GDM1 (cell line): ENCODE results near the gene CRX.
"Not testable (repeated sequence)": the region's sequence is repeated elsewhere in the genome, so short reads cannot be mapped to it uniquely, and the experiment has no call there.

Experiments used
- DNase-seq: peaks from one replicate; lab custom pipeline; 2025; lab: John Stamatoyannopoulos, UW

The CRX gene

DNA sequence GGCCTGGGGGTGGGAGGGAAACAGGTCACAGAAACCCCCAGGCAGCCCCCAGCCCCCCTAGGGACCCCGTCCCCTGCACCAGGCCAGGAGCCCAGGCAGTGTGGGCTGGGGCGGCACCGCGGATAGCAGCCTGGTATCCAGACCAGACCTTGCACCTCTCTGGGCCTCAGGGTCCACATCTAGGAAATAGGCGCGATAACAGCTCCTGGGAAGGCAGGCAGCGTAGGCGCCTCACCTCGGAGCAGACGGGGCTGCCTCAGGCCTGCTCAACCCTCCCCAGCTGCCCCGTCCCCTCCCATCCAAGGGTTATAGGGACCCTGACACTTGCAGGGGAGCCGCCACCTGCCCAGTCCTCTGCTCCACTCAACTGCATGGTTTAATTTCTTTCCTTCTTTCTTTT is 18.1 kb upstream of the CRX start:
- DNase-seq: not testable (repeated sequence)

DNA sequence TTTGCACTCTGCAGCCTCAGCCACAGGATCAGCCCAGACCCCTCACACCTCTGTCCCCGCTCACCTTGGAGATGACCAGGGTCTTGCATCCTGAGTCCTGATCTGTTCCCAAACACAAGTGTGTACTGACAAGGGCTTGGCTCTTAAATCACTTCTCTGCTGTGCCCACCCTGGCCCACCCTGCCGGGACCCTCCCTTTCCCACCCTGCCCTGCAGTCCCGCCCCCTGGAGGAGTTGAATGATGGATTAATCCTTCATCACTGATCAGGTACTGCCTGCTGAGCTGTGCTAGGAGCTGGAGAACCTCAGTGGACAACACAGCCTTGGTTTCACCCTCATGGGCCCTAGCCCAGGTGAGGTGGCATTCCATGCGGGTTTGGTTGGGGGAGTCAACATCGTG is 17.3 kb upstream of the CRX start, which contains the start of gene TPRX1:
Gene TPRX1 (minus strand): TSS at position 101 of the 400 bp plus-strand sequence. CDS start 12 bp downstream, at position 89.
- DNase-seq: not testable (repeated sequence)

DNA sequence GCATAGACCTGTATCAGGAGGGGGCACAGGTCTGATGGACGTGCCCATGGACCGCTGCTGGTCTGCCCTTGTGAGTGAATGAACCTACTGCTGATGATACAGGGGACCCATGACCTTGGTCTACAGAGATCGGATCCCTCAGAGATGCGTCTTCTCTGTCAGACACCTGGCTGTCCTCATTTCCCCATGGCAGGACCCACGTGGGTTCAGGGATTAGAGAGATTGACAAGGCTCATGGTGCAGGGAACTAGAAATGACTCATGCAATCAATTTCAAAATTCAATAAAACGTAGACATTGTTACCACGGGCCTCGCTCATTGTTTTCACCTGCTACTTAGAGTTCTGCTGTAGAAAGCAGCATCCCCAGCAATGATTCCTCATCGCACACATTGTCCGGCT is 16.4 kb upstream of the CRX start:
- no peak for DNase-seq

DNA sequence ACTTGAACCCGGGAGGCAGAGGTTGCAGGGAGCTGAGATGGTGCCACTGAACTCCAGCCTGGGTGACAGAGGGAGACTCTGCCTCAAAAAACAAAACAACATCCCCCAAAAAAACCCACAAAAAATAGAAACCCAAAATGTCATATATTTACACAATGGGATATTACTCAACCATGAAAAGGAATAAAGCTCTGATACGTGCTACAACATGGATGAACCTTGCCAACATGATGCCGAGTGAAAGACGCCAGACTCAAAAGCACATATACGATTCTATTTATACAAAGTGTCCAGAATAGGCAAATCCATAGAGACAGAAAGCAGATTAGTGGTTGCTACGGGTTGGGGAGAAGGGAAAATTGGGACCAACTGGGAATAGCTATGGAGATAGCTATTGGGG is 15.3 kb upstream of the CRX start:
- DNase-seq: no peak

DNA sequence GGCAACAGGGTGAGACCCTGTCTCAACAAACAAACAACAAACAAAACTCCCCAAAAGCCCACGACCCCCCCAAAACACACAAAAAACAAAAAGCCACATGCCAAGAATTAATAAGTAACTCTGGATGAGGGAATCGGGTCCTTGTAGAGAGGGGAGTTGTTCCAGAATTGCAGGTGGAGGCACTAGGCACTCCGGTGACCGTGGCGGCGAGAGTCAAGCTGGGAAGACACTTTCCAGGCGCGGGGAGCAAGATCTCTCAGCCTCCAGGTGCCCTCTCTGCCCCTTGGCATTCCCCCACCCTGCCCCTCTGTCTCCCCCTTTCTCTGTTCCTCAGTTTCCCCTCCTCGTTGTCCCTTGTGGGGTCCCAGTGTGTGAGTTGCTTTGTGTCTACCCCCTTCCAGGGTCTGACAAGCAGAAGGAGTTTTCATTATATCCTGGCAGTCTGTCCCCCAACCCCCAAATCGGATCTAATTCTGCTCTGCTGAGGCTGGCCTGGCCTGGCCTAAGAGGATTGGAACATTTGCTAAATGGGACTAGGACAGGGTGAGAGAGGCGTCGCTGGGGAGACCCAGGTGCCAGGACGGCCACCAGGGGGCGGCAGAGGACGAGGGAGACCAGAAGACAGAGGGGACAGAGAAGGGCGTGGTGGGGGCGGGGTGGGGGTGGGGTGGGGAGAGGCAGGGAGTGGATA is 8.3 kb upstream of the CRX start:
- DNase-seq: peak; percentile 47

DNA sequence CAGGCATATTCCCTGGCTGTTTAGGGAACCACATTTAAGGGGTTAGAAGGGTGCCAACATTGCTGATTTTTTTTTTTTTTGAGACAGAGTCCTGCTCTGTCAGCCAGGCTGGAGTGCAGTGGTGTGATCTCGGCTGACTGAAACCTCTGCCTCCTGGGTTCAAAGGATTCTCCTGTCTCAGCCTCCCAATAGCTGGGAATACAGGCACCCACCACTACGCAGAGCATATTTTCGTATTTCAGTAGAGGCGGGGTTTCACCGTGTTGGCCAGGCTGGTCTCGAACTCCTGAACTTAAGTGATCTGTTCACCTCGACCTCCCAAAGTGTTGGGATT is 7.8 kb upstream of the CRX start:
- DNase-seq: no peak

DNA sequence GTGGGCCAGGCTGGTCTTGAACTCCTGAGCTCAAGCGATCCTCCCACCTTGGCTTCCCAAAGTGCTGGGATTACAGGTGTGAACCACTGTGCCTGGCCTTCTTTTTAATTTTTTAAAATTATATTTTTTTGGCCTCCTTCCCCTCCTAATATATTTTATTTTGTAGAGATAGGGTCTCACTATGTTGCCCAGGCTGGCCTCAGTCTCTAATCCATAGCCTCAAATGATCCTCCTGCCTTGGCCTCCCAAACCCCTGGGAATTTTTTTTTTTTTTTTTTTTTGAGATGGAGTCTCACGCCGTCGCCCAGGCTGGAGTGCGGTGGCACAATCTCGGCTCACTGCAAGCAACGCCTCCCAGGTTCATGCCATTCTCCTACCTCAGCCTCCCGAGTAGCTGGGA is 5.5 kb upstream of the CRX start:
- not testable (repeated sequence) for DNase-seq

DNA sequence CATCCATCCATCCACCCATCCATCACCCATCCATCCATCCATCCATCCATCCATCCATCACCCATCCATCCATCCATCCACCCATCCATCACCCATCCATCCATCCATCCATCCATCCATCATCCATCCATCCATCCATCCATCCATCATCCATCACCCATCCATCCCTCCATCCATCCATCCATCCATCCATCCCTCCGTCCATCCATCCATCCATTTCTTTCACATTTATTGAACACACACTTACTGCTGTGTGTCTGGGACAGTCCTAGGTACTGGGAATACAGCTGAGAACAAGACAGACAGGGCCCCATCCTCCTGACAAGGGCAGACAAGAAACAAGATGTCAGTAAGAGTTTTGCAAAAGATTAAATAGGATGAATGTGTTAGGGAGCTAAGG is 3.5 kb upstream of the CRX start:
- not testable (repeated sequence) for DNase-seq

DNA sequence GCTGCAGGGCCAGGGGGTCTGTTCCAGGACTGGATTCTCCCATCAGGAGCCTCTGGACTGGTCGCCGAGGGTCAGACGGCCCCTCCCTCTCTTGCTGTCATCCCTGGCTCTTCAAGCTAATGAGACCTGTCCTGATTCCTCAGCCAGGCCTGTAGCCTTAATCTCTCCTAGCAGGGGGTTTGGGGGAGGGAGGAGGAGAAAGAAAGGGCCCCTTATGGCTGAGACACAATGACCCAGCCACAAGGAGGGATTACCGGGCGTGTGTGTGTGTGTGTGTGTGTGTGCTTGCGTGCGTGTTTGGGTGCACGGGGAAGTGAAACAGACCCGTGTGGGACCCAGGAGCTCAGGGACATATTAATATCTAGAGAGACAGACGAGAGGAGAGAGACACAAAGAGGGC is 1.9 kb upstream of the CRX start:
- DNase-seq: no peak

DNA sequence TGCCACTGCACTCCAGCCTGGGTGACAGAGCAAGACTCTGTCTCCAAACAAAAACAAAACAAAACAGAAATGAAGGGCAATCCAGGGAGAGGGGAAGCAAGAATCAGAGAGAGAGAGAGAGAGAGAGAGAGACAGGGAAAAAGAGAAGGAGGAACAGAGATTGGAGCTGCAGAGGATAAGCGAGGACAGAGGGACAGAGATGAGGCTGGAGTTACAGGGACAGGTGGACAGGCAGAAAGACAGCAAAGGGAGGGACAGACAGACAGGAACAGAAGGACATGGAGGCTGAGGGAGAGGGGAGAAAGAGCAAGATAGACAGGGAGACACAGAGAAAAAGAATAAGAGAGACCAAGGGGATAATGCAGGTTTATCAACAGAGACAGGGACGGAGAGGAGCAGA is 1.3 kb upstream of the CRX start:
- no peak for DNase-seq

DNA sequence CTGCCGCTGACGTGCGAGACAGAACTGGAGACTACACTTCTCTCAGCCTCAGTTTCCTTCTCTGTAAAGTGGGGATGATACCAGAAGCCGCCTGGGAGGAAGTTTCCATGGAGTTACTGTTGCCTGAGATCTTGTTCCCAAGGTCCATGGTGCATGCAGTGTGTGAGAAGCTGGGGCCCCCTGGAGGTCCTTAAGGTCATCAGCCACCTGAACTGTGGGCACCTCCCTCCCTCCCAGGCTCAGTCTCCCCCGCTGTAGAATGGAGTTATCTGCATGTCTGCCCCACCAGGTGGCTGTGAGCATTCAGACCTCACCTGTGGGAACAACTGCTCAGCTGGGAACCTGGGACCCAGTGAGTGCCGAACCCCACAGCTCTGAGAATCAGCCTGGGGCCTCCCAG is 2.7 kb downstream of the CRX start:
- no peak for DNase-seq

DNA sequence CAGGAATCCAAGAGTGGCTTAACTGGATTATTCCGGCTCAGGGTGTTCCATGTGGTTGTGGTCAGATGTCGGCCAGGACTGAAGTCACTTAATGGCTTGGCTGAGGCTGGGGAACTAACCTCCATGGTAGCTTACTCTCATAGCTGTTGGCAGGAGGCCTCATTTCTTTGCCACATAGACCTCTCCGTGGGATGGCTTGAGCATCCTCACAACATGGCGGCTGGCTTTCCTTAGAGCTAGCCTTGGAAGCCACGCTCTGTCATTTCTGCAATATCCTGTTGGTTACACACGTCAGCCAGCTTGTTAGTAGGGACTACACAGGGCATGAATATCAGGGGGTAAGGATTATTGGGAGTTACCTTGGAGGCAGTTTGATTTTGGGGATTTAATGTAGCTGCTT is 5.1 kb downstream of the CRX start:
- DNase-seq: no peak

DNA sequence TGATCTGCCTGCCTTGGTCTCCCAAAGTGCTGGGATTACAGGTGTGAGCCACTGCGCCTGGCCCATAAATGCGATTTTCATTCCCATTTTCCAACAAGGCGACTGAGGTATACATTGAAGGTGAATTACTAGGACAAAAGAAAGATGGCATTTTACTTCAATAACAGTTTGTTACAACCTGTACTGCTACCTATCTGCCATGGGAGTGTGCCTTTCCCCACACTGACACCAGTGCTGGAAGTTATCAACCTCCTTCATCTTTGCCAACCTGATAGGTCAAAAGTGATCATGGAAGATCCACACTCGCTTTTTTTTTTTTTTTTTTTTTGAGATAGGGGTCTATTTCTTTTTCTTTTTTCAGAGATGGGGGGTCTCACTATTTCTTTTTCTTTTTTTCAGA is 11.0 kb downstream of the CRX start:
- DNase-seq: no peak

DNA sequence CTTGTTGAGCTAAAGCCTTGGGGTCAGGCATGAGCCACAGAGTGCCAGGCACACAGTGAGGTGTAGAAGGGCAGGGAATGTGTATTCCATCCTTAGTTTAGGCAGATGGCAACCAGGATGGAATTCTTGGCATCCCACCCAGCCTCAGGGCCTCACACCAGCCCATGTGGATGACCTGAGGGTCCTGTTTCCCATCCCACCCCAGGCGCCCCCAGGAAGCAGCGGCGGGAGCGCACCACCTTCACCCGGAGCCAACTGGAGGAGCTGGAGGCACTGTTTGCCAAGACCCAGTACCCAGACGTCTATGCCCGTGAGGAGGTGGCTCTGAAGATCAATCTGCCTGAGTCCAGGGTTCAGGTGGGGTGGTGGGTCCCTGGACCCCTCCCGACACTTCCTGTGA is 14.3 kb downstream of the CRX start:
- DNase-seq: no peak

DNA sequence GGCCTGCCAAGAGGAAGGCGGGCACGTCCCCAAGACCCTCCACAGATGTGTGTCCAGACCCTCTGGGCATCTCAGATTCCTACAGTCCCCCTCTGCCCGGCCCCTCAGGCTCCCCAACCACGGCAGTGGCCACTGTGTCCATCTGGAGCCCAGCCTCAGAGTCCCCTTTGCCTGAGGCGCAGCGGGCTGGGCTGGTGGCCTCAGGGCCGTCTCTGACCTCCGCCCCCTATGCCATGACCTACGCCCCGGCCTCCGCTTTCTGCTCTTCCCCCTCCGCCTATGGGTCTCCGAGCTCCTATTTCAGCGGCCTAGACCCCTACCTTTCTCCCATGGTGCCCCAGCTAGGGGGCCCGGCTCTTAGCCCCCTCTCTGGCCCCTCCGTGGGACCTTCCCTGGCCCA is 17.7 kb downstream of the CRX start:
- no peak for DNase-seq

DNA sequence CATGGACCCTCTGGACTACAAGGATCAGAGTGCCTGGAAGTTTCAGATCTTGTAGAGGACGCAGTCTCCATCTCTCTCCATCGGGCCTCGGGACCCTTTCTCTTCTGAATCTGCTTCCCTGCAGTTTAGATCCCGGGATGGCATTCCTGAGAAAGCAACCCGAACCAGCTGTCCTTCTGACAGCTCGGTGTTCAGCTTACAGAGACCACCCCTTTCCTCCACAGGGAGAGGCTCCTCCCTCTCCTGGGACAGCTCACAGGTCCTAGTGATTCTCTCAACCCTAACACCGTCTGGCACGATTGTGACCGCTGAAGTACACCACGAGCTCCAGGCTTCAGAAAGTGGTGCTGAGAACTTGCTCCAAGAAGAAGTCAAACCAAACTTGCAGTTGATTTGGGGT is 18.2 kb downstream of the CRX start:
- DNase-seq: no peak

DNA sequence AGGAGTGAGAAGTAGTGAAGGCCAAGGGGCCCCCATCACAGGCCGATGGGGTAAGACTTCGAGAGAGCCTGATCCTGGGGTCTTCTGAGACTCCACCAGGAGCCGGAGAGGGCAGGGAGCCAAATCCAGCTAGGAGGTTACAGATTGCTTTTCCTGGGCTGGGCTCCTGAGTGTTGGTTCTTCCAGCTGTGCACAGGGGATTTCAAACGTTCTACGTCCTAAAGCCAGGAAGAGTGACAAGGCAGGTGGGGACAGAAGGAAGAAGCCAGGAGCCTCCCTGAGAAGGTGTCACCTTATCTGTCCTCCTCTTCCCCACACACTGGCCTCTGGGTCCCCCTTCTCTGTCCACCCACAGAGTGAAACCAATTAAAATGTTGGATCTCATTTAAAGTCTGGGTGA is 21.2 kb downstream of the CRX start:
- no peak for DNase-seq

DNA sequence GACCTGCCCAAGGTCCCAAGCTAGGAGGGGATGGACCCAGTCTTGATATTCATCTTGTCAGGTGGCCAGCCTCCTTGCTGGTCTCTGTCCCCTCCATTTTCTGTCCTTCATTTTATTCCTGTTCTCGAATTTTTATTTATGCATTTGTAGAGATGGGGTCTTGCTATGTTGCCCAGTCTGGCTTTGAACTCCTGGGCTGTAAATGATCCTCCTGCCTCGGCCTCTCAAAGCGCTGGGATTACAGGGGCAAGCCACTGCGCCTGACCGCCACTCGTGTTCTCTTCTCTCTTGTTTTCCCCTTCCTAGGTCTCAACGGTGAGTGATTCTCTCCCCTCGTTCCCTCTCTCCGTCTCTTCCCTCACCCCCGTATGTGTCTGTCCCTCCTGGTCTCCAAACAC is 26.7 kb downstream of the CRX start:
- no peak for DNase-seq

DNA sequence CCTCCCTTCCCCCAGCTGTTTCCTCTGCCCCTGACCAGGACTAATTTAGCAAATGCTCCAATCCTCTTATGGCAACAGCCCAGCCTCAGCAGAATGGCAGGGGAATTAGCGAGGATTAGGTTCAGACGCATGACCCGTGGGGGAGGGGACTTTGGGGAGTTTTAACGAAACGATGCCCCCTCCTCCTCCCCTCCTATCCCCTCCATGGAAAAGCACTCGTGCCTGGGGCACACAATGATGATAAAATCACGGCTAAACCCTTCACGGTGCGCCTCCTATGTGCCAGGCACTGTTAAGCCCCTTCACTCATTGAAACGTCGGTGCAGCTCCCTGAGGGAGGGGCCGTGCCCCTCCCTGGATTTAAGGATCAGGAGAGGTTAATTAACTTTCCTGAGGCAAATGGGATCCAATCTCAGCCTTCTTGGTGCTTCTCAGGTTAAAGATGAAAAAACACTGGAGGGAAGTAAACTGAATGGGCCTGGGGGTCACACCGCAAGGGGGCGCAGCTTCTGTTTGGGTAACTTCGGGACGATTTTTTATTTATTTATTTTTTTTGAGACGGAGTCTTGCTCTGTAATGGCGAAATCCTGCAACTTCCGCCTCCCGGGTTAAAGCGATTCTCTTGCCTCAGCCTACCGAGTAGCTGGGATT is 27.2 kb downstream of the CRX start:
- DNase-seq: no peak

DNA sequence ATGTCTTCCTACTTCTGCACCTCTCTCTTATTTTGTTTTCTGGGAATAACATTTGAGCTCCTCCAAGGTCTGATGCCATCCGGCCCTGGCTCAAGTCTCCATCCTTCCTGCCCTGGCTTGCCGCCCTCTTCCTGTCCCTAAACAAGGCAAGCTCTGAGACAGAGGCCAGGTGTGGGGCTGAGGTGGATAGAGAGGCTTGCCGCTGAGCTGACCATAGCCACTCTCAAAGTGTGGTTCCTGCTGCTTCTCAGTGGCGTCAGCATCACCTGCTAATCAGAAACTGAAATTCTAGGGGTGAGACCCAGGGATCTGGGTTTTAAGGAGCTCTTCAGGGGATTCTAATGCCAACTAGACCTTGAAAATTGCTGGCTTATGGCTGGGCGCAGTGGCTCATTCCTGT is 31.3 kb downstream of the CRX start:
- DNase-seq: no peak

DNA sequence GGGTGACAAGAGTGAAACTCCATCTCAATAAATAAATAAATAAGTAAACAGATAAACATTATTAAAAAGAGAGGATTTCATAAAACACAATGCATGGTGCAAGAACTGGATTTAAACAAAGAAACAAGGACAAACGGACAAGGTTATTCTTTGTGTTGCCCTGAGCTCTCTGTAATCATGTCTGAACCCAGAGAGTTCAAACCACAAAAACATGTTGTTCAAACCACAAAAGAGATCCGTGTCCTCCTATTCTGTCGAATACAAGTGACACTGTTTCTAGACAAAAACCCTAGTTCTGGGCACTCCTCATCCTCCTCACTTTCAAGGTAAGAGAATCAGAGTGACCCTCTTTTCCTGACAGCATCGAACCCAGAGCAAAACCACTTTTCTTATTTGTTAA is 32.7 kb downstream of the CRX start:
- DNase-seq: no peak

DNA sequence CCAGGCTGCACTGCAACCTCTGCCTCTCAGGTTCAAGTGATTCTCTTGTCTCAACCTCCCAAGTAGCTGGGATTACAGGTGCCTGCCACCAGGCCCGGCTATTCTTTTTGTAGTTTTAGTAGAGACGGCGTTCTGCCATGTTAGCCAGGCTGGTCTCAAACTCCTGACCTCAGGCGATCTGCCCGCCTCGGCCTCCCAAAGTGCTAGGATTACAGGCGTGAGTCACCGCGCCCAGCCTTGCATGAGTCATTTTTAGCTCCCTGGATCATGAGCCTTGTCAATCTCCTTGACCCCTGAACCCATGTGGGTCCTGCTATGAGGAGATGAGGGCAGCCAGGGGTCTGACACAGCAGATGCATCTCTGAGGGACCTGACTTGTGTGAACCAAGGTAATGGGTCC is 36.5 kb downstream of the CRX start:
- DNase-seq: not testable (repeated sequence)

DNA sequence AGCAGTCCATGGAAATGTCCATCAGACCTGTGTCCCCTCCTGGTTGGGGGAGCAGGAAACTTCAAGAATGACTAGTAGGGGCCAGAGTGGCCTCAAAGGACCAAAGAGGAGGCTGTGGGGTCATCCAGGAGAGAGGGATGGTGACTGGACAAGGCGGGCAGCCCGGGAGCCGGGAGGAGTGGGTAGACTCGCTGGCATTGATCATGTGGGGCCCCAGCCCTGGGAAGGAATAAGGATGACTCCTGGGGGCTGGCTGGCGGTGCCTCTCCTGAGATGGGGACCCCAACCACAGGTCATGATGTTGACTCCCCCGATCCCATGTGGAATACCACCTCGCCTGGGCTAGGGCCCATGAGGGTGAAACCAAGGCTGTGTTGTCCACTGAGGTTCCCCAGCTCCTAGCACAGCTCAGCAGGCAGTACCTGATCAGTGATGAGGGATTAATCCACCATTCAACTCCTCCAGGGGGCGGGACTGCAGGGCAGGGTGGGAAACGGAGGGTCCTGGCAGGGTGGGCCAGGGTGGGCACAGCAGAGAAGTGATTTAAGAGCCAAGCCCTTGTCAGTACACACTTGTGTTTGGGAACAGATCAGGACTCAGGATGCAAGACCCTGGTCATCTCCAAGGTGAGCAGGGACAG is 37.0 kb downstream of the CRX start, which contains the start of gene TPRX2:
Gene TPRX2 (plus strand): TSS at position 590 of the 640 bp plus-strand sequence. CDS start 12 bp downstream, at position 602.
- not testable (repeated sequence) for DNase-seq
